H1 (cell line): Measurements from ENCODE around the gene METTL9. TPM values are rescaled to one million over a fixed set of nuclear protein-coding genes. Genes with fewer than 3 reads are reported as not detected.

Experiments used
- ASH2L ChIP-seq: fragments of 200-600, 300-600 bp; sonication (generic); IDR thresholded peaks from one replicate; pipeline ENCODE4 v1.7.1; 2017; ENCODE audit warnings: low read length
- CHD1 ChIP-seq: IDR thresholded peaks from 2 replicates; pipeline ENCODE4 v1.6.1; 2012; ENCODE audit warnings: low read depth, low read length, improper control_type of control experiment
- CREB1 ChIP-seq: IDR thresholded peaks from 2 replicates; pipeline ENCODE4 v1.6.1; 2012; ENCODE audit warnings: inconsistent platforms
- EP300 ChIP-seq, 2 experiments: IDR thresholded peaks; 1 replicate in 1 of 2; 2 replicates in 1 of 2; pipeline ENCODE4 v1.6.1; 2011 to 2012; ENCODE audit warnings: low read depth in 2 of 2, low read length in 2 of 2, mild to moderate bottlenecking in 2 of 2, borderline replicate concordance in 1 of 2, inconsistent platforms in 1 of 2, moderate library complexity in 1 of 2
- HDAC2 ChIP-seq, 2 experiments: fragments of 300-600 bp in 1 of 2; sonication (generic) in 1 of 2; IDR thresholded peaks; 2 replicates each; pipeline ENCODE4 v1.6.1; 2011 to 2012; ENCODE audit warnings: low read depth in 2 of 2, low read length in 2 of 2, mild to moderate bottlenecking in 2 of 2, moderate library complexity in 2 of 2, borderline replicate concordance in 1 of 2, inconsistent platforms in 1 of 2
- HDAC6 ChIP-seq: IDR thresholded peaks from one replicate; pipeline ENCODE4 v1.7.1; 2012; ENCODE audit warnings: low read depth, mild to moderate bottlenecking, inconsistent platforms, low read length, moderate library complexity
- MAFK ChIP-seq: IDR thresholded peaks from 2 replicates; pipeline ENCODE4 v1.6.1; 2012; ENCODE audit warnings: low read depth, mild to moderate bottlenecking, improper control_type of control experiment, low read length
- SIN3A ChIP-seq, 2 experiments: IDR thresholded peaks in 1 of 2; conservative IDR thresholded peaks in 1 of 2; 2 replicates each; pipeline ENCODE4 v1.6.1; 2011 to 2012; ENCODE audit warnings: low read length in 2 of 2, improper control_type of control experiment in 1 of 2, low read depth in 1 of 2, mild to moderate bottlenecking in 1 of 2
- polyA plus RNA-seq, 7 experiments: library from polyadenylated mRNA; depleted of rRNA in 3 of 7; stranded (reverse) in 5 of 7; unstranded in 2 of 7; fragments of >200 nt in 5 of 7; fragments of 200-250 nt in 2 of 7; gene quantifications; 1 replicate in 5 of 7; 2 replicates in 1 of 7; 4 replicates in 1 of 7; pipeline versions ENCODE4 v1.2.1 to v1.2.3, GENCODE V29; 2011 to 2013; ENCODE audit warnings: missing spikeins in 2 of 7, mixed read lengths in 2 of 7
- total RNA-seq: library from RNA; stranded (reverse); fragmentation: NEBNext Ultra II Directional; extraction: Animal tissue kit (Norgen Biotek cat#: 25700); gene quantifications from 2 replicates; pipeline ENCODE4 v1.2.1, GENCODE V29; 2021
- TF ChIP-seq, protein P1 (sequence below): IDR thresholded peaks from 2 replicates; pipeline ENCODE4 v1.6.1; 2011; ENCODE audit warnings: low read length, improper control_type of control experiment

Gene METTL9
- total and polyA plus RNA-seq, 2 of the 8 experiments (the other 6 are each of a cell fraction or from before 2014, with no cell fraction given): 45.4 to 112 TPM

DNA sequence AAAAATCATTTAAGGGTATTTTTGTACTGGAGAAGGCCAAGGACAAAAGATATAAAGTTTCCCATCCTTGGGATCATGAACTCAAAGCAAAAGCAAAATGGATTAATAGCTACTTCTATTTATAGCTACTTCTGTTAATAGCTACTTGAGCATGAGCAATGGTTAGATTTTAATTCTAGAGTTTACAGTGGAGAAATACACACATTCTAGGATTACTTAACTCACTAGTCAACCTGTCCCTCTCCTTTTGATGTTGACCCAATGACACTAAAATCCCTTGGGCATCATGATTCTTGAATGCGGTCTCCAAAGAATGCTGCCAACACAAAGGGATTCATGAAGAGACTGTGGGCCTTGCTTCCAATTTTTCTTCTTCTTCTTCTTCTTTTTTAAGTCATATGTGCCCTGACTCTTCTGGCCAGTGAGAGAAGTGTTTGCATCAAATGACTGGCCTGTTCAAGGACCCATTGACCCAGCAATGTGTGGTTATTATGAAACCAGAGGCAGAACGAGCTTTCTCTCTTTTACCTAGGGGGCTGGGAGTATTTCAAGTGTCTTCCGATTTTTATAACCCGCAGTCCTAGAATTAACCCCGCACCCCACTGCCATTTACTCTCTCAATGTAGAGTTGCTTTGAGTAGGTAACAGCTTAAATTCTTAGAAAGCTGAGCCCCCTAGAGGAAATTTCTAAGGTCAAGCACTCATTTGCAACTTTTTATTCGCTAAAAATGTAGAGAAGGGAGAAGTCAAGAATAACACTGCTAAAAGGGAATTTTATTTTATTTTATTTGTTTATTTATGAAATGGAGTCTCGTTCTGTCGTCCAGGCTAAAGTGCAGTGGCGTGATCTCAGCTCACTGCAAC lies 99.0 kb downstream of the METTL9 start (continued):
- TF ChIP-seq HDAC6 (no peak), CHD1 (no peak), CREB1 (no peak), SIN3A (conservative IDR thresholded peaks at IDR 0.05 in 1 of 2, IDR thresholded peaks at IDR 0.05 in 1 of 2; ENCODE audit: low read depth in 1 of 2, low read length in 2 of 2) (no peak), MAFK (no peak), ASH2L (no peak), HDAC2 (IDR thresholded peaks at IDR 0.05; ENCODE audit: borderline replicate concordance in 1 of 2, low read depth in 2 of 2, low read length in 2 of 2) (no peak), EP300 (IDR thresholded peaks at IDR 0.05; ENCODE audit: borderline replicate concordance in 1 of 2, low read depth in 2 of 2, low read length in 2 of 2) (no peak)
- TF ChIP-seq, protein P1, sequence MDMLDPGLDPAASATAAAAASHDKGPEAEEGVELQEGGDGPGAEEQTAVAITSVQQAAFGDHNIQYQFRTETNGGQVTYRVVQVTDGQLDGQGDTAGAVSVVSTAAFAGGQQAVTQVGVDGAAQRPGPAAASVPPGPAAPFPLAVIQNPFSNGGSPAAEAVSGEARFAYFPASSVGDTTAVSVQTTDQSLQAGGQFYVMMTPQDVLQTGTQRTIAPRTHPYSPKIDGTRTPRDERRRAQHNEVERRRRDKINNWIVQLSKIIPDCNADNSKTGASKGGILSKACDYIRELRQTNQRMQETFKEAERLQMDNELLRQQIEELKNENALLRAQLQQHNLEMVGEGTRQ: no peak
